NB4 (cell line): ENCODE results near the gene CSTA.

Experiments
- DNase-seq: peaks from one replicate; pipeline ENCODE4 v3.0.0; 2010; ENCODE audit warnings: low read depth
- H3K4me3 ChIP-seq: one replicate; pipeline ENCODE4 v1.5.1; 2011; ENCODE audit warnings: mild to moderate bottlenecking, low read depth, low read length, moderate library complexity
- MYC ChIP-seq: IDR thresholded peaks from 2 replicates; pipeline ENCODE4 v1.6.1; 2011; ENCODE audit warnings: low read depth, low read length
- POLR2A ChIP-seq: IDR thresholded peaks from 2 replicates; pipeline ENCODE4 v1.6.1; 2011; ENCODE audit warnings: mild to moderate bottlenecking; ENCODE audit not compliant: insufficient read length; ENCODE audit errors: extremely low read depth
- TF ChIP-seq, protein P1 (sequence below): IDR thresholded peaks from one replicate; pipeline ENCODE4 v1.5.1; 2012; ENCODE audit warnings: low read depth, low read length
- TF ChIP-seq, protein P2 (sequence below): IDR thresholded peaks from 2 replicates; pipeline ENCODE4 v1.6.1; 2011; ENCODE audit warnings: low read depth, low read length

Gene CSTA

DNA sequence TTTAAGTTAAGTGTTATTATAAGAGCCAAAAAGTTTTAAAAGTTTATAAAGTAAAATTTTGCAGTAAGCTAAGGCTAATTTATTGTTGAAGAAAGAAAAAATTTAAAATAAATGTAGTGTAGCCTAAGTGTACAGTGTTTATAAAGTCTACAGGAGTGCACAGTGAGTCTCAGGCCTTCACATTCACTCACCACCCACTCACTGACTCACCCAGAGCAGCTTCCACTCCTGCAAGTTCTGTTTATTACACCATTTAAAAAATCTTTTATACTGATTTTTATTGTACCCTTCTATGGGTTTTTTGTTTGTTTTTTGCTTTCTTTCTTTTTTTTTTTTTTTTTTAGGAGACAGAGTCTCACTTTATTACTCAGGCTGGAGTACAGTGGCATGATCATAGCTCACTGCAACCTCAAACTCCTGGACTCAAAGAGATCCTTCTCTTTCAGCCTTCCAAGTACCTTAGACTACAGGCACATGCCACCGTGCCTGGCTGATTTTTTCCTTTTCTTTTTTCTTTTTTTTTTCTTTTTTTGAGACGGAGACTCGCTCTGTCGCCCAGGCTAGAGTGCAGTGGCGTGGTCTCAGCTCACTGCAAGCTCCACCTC is 25.9 kb downstream of the CSTA start:
- TF ChIP-seq MYC (no peak), POLR2A (no peak)
- TF ChIP-seq, protein P1, sequence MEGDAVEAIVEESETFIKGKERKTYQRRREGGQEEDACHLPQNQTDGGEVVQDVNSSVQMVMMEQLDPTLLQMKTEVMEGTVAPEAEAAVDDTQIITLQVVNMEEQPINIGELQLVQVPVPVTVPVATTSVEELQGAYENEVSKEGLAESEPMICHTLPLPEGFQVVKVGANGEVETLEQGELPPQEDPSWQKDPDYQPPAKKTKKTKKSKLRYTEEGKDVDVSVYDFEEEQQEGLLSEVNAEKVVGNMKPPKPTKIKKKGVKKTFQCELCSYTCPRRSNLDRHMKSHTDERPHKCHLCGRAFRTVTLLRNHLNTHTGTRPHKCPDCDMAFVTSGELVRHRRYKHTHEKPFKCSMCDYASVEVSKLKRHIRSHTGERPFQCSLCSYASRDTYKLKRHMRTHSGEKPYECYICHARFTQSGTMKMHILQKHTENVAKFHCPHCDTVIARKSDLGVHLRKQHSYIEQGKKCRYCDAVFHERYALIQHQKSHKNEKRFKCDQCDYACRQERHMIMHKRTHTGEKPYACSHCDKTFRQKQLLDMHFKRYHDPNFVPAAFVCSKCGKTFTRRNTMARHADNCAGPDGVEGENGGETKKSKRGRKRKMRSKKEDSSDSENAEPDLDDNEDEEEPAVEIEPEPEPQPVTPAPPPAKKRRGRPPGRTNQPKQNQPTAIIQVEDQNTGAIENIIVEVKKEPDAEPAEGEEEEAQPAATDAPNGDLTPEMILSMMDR = no peak
- TF ChIP-seq, protein P2, sequence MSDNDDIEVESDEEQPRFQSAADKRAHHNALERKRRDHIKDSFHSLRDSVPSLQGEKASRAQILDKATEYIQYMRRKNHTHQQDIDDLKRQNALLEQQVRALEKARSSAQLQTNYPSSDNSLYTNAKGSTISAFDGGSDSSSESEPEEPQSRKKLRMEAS = no peak
- H3K4me3 ChIP-seq = no peak overlapping the region
- DNase-seq = no peak

DNA sequence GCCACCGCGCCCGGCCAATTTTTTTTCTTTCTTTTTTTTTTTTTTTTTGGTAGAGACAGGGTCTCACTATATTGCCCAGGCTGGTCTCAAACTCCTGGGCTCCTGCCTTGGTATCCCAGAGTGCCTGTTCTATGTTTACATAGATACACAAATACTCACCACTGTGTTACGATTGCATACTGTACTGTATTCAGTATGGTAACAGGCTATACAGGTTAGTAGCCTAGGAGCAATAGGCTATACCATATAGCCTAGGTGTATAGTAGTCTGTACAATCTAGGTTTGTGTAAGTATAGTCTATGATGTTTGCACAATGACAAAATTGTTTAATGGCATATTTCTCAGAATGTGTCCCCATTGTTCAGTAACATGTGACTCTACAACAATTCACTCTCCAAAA is 26.6 kb downstream of the CSTA start:
- no peak overlapping the region for H3K4me3 ChIP-seq
- DNase-seq = no peak
- TF ChIP-seq POLR2A = no peak
- TF ChIP-seq, protein P1 = no peak
- TF ChIP-seq, protein P2 = no peak
- no peak for TF ChIP-seq MYC

DNA sequence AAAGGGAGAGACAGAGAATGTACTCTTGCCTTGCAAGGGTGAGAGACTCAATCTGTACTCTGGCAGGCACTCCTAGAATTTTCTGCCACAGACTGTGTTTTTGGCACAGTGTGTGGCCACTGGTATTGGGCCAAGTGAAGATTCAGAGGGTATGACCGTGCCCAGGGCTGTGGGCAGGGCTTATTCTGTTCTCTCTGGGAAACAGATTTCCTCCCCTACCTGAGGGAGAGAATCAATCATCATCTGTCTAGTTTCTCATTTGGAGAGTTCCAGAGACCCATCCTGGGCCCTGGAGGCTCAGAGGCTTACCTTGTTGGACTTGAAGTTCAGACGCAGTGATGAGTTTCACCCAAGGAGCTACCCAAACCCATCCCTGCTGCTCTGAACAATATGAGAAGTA is 28.2 kb downstream of the CSTA start:
- no peak for DNase-seq
- TF ChIP-seq, protein P2 = no peak
- TF ChIP-seq, protein P1 = no peak
- H3K4me3 ChIP-seq = no peak overlapping the region

DNA sequence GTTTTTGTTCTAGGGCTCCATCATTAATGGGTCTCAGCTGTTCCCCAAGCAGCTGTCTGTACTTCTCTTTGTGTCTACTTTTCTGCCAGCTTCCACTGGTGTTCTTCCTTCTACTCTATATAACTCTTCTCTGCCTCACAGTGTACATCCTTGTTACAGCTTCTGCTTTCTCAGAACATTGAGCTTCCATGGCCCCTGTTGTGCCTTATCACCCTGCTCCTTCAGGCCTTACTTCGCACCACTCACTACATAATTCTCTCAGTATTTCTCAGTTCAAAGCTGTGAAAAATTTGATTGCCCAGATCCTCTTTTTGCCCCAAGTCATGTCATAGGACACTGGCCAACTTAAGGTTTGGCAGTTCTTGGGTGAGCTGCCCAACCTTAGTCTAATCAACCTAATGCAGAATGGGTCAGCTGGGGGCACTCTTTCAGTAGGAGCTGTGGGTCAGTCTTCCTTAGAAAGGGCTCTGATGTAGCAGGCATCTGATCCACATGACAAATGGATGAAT is 28.9 kb downstream of the CSTA start:
- no peak overlapping the region for H3K4me3 ChIP-seq
- peak; percentile 7 for DNase-seq
- TF ChIP-seq POLR2A = no peak
- TF ChIP-seq MYC = no peak
- TF ChIP-seq, protein P2 = no peak
- TF ChIP-seq, protein P1 = no peak

DNA sequence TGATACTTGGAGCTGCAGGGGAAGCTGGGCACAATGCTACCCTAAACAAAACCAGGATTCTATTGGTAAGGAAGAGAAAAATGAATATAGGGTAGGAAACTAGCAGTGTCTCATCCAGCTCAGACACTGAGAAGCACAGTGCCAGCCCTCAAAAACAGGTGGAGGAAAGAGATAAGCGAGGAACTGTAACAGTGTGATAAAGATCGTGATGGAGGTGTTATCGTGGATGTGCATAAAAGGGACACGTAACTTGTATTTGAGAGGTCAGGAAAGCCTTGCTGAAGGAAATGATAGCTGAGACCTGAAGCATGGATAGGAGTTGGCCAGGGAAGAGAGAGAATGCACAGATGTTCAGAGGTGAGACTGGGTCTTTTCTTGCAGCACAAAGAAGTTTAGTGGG is 30.6 kb downstream of the CSTA start:
- H3K4me3 ChIP-seq = no peak overlapping the region
- no peak for DNase-seq
- TF ChIP-seq, protein P2 = no peak
- TF ChIP-seq, protein P1 = no peak
- TF ChIP-seq POLR2A (no peak), MYC (no peak)
